SU-DHL-6 (cell line): Measurements from ENCODE around the gene KREMEN1.

Experiments
- H2AFZ ChIP-seq: fragments of 200-600 bp; sonication (generic); 2 replicates; pipeline ENCODE4 v1.6.1; 2014; ENCODE audit warnings: low read depth, mild to moderate bottlenecking, moderate library complexity, mixed read lengths, antibody characterized with exemption, low read length; ENCODE audit not compliant: severe bottlenecking
- H3F3A ChIP-seq: fragments of 200-600 bp; shearing (Covaris generic); 2 replicates; pipeline ENCODE4 v1.6.0; 2016; ENCODE audit warnings: antibody characterized with exemption, mild to moderate bottlenecking; ENCODE audit not compliant: insufficient read depth
- H3K27ac ChIP-seq: fragments of 200-600 bp; sonication (generic); 2 replicates; pipeline ENCODE4 v1.5.1; 2016; ENCODE audit warnings: low read depth, mild to moderate bottlenecking, low read length, moderate library complexity, mixed read lengths
- H3K27me3 ChIP-seq: fragments of 200-600 bp; sonication (generic), shearing (Covaris generic); 2 replicates; pipeline ENCODE4 v1.6.0; 2014; ENCODE audit warnings: mild to moderate bottlenecking, low read length
- H3K36me3 ChIP-seq: fragments of 200-600 bp; sonication (generic); 2 replicates; pipeline ENCODE4 v1.6.1; 2014; ENCODE audit warnings: mild to moderate bottlenecking, low read length, mixed read lengths
- H3K4me2 ChIP-seq: fragments of 300-600, 200-600 bp; shearing (Covaris generic), sonication (generic); 2 replicates; pipeline ENCODE4 v1.6.0; 2014; ENCODE audit warnings: low read length, low read depth, mild to moderate bottlenecking; ENCODE audit not compliant: poor library complexity, severe bottlenecking
- H3K4me3 ChIP-seq: fragments of 200-600 bp; sonication (generic); 2 replicates; pipeline ENCODE4 v1.5.1; 2014; ENCODE audit warnings: antibody characterized with exemption, low read length, mild to moderate bottlenecking, mixed read lengths; ENCODE audit not compliant: insufficient read depth, poor library complexity, severe bottlenecking
- H3K79me2 ChIP-seq: fragments of 200-600 bp; sonication (generic); 2 replicates; pipeline ENCODE4 v1.6.1; 2014; ENCODE audit warnings: mild to moderate bottlenecking, low read length, moderate library complexity; ENCODE audit not compliant: insufficient read depth
- H3K9ac ChIP-seq: fragments of 200-600 bp; sonication (generic); 2 replicates; pipeline ENCODE4 v1.7.0; 2014; ENCODE audit warnings: mild to moderate bottlenecking, low read length
- H3K9me2 ChIP-seq: fragments of 200-600 bp; sonication (generic); replicated peaks from 2 replicates; pipeline ENCODE4 v1.6.1; 2014; ENCODE audit warnings: low read length; ENCODE audit not compliant: insufficient read depth
- H3K9me3 ChIP-seq: fragments of 200-600 bp; sonication (generic); 2 replicates; pipeline ENCODE4 v1.6.1; 2014; ENCODE audit warnings: low read length, mixed read lengths; ENCODE audit not compliant: insufficient read depth
- H4K20me1 ChIP-seq: fragments of 200-600 bp; sonication (generic); 2 replicates; pipeline ENCODE4 v1.6.1; 2014; ENCODE audit warnings: low read depth, mild to moderate bottlenecking, antibody characterized with exemption, low read length, moderate library complexity, mixed read lengths
- EZH2phosphoT487 ChIP-seq: fragments of 200-600 bp; sonication (generic), shearing (Covaris generic); conservative IDR thresholded peaks from 2 replicates; pipeline ENCODE4 v1.6.1; 2018; ENCODE audit warnings: mild to moderate bottlenecking, antibody characterized with exemption, low read length, moderate library complexity, mixed read lengths
- TF ChIP-seq, protein P1 (sequence below): fragments of 200-600 bp; sonication (generic); IDR thresholded peaks from one replicate; pipeline ENCODE4 v1.5.1; 2017; ENCODE audit warnings: antibody characterized with exemption, mild to moderate bottlenecking, low read length, moderate library complexity; ENCODE audit not compliant: insufficient read depth, poor library complexity, severe bottlenecking

KREMEN1 gene

DNA sequence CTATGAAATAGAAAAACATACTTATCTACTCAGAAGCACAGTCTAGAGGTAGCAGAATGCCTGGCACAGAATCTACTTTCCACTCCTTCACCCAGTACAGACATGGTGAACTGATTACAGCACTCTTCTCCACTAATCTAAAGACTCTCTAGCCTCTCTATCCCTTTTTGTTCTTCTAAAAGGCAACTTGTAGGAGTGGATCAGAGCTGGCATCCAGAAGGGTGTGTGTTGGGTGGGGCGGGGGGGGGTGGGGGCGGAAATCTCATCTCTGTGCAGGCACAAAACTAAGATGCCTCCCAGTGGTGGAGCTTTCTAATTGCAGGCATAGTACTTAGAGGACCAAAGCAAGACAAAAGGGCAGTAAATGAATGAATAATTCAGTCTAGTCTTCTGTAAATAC is 121.3 kb downstream of the KREMEN1 start:
- H3K27me3 ChIP-seq: no peaks in the 10 kb centered on the region
- no peak overlapping the region for H2AFZ ChIP-seq
- H3K9me2 ChIP-seq: no peaks in the 10 kb centered on the region

DNA sequence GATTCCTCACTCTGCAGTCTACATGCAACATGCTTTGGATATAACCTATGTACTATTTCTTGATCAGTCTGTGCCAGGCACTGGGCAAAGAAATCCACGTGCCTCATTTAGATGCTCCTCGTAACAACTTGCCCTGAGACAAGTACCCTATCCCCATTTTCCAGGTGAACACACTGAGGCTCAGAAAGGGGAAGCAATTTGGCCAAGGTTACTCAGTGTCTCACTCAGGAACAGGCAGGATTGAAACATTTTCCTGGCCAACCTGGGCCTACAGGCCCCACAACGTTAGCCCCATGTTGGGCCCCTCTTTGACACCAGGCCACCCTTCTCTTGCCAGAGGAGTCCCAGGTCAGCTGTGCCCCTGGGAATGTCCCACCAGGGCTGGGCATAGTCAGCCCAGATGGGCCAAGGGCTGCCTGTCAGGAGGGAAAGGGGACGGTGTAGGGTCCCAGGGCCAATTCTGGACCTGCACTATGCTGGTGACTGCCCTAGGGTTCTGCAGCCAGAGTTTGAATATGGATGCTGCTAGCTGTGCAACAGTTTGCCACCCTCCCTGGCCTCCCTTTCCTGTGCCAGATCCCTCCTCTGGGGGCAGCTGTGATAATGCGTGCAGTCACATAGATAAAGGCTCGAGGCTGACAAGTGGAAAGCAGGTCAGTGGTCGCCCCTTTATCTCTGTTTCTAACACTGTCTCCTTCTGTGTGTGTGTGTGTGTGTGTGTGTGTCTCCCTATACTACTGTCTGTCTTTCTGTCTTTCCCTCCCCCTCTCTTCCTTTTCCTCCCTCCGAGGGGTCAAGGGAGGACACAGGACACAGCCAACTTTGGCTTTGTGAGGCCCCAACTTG is 122.5 kb downstream of the KREMEN1 start:
- Histone ChIP-seq H3K4me2 (no peak overlapping the region), H3K27ac (no peak overlapping the region), H4K20me1 (no peaks in the 10 kb centered on the region), H2AFZ (no peak overlapping the region), H3K27me3 (no peaks in the 10 kb centered on the region), H3K9me2 (no peaks in the 10 kb centered on the region), H3K79me2 (no peaks in the 10 kb centered on the region), H3K4me3 (no peak overlapping the region), H3F3A (no peaks in the 10 kb centered on the region), H3K36me3 (no peaks in the 10 kb centered on the region), H3K9ac (no peak overlapping the region), H3K9me3 (no peaks in the 10 kb centered on the region)
- TF ChIP-seq, protein P1, sequence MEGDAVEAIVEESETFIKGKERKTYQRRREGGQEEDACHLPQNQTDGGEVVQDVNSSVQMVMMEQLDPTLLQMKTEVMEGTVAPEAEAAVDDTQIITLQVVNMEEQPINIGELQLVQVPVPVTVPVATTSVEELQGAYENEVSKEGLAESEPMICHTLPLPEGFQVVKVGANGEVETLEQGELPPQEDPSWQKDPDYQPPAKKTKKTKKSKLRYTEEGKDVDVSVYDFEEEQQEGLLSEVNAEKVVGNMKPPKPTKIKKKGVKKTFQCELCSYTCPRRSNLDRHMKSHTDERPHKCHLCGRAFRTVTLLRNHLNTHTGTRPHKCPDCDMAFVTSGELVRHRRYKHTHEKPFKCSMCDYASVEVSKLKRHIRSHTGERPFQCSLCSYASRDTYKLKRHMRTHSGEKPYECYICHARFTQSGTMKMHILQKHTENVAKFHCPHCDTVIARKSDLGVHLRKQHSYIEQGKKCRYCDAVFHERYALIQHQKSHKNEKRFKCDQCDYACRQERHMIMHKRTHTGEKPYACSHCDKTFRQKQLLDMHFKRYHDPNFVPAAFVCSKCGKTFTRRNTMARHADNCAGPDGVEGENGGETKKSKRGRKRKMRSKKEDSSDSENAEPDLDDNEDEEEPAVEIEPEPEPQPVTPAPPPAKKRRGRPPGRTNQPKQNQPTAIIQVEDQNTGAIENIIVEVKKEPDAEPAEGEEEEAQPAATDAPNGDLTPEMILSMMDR: no peak
- no peak for TF ChIP-seq EZH2phosphoT487

More for the DNA sequence above, 121.3 kb downstream of the KREMEN1 start:
- no peak overlapping the region for H3K9ac ChIP-seq
- TF ChIP-seq EZH2phosphoT487: no peak
- TF ChIP-seq, protein P1: no peak
- H4K20me1 ChIP-seq: no peaks in the 10 kb centered on the region
- H3F3A ChIP-seq: no peaks in the 10 kb centered on the region
- H3K4me2 ChIP-seq: no peak overlapping the region
- no peaks in the 10 kb centered on the region for H3K9me3 ChIP-seq
- no peak overlapping the region for H3K4me3 ChIP-seq
- no peaks in the 10 kb centered on the region for H3K36me3 ChIP-seq
- no peak overlapping the region for H3K27ac ChIP-seq
- no peaks in the 10 kb centered on the region for H3K79me2 ChIP-seq

DNA sequence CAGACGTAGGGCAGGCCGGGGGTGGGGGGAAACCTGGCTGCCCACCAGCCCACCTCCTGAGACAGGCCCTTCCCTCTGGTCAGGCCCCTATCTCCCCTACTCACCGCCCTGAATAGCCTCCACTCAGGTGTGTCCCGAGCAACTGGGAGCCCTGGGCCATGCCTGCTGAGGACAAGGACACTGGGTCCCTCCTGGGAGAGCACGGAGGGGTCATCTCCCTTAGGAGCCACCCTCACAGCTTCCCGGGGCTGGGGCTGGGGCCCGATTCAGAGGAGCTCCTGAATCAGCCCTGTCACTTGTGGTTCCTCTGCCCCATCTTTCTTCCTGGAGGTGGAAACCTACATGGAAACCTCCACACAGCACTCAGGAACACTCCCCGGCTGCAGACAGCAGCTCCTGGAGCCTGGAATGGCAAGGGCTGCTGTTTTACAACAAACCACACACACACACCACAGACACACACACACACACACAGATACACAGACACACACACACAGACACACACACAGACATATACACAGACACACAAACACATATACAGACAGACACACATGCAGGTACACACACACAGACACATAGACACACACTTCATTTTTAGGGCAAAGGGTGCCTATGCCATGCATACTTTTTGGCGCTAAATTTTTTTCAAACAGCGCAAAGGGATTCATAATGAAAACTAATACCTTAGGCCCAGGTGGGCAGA is 123.3 kb downstream of the KREMEN1 start:
- Histone ChIP-seq H3K9ac (no peak overlapping the region), H3K79me2 (no peaks in the 10 kb centered on the region)

More for the DNA sequence above, 123.3 kb downstream of the KREMEN1 start:
- TF ChIP-seq, protein P1: no peak
- no peak for TF ChIP-seq EZH2phosphoT487
- H3K9me3 ChIP-seq: no peaks in the 10 kb centered on the region
- no peak overlapping the region for H2AFZ ChIP-seq
- no peak overlapping the region for H3K4me2 ChIP-seq
- H3K9me2 ChIP-seq: no peaks in the 10 kb centered on the region
- no peaks in the 10 kb centered on the region for H3K27me3 ChIP-seq
- H3F3A ChIP-seq: no peaks in the 10 kb centered on the region
- no peak overlapping the region for H3K27ac ChIP-seq
- H4K20me1 ChIP-seq: no peaks in the 10 kb centered on the region
- no peaks in the 10 kb centered on the region for H3K36me3 ChIP-seq
- no peak overlapping the region for H3K4me3 ChIP-seq
